ENCODE data around the gene EML1.
A peak's percentile ranks its signal among the peaks of the same experiment; 100 is the strongest.
"Not testable (repeated sequence)": the region's sequence is repeated elsewhere in the genome, so short reads cannot be mapped to it uniquely, and the experiment has no call there.

The EML1 gene

DNA sequence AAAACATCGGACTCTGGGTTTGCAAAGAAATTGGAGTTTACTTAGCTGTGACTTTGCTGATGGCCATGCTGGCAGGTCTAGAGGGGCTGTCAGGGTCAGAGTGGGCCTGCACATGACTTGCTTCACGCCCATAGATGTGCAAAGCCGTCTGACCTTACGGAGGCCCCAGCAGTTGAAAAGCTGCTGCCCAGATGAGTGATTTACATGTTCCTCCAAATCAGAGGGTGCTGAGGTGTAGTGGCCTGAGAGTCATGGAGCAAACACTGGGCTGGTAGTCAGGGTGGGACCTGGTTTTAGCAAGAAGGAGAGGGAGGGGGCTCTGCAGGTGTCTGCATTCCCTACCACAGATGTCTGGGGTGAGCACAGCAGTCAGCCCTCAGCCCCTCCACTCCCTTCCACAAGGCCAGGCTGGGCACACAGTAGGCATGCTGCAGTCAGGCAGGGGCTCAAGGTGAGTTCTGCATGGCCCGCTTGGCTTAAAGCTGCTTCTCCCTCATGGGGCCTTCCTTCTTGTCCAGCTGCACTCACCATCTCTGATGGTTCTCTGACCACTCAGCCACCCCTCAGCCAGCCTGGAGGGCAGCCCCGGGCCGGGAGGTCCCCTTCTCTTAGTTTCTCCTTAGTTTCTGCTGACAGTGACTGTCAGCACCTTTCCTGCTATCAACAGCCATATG is 34.2 kb upstream of the EML1 start:
- Histone ChIP-seq H3K9ac (ENCODE audit: low read length) (no peak overlapping the region), H3K27me3 (ENCODE audit: control insufficient read depth in 1 of 2, insufficient read depth in 2 of 2, low read length in 2 of 2) (no peaks in the 10 kb centered on the region), H3K36me3 (ENCODE audit: insufficient read depth, low read length) (no peaks in the 10 kb centered on the region), H3K4me3 (ENCODE audit: low read depth in 1 of 2, low read length in 2 of 2) (no peak overlapping the region), H3K27ac (ENCODE audit: low read depth, low read length) (peak overlapping the region; percentile 89), H3K4me1 (ENCODE audit: insufficient read depth, low read length) (peaks cover 73% of the 10 kb centered on the region), H3K9me3 (ENCODE audit: low read length) (no peaks in the 10 kb centered on the region)

DNA sequence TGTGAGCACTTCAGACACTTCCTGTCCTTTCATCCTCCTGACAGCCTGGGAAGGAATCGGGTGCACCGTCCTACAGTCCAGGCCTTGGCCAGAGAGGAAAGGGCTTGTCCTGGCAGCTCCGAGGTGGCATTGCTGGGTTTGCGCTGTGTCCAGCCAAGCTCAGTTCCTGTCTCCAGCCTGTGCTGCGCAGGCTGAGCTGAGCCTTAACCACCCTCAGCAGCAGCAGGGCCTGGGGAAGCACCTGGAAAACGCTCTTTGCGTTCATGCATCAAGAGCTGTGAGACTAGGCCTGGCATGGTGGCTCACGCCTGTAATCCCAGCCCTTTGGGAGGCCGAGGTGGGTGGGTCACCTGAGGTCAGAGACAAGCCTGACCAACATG is 33.7 kb upstream of the EML1 start:
- H3K9ac ChIP-seq (ENCODE audit: low read length), result no peak overlapping the region
- no peak overlapping the region for H3K4me3 ChIP-seq (ENCODE audit: low read depth in 1 of 2, low read length in 2 of 2)
- H3K36me3 ChIP-seq (ENCODE audit: insufficient read depth, low read length), result no peaks in the 10 kb centered on the region
- H3K9me3 ChIP-seq (ENCODE audit: low read length), result no peaks in the 10 kb centered on the region
- peaks cover 68% of the 10 kb centered on the region for H3K4me1 ChIP-seq (ENCODE audit: insufficient read depth, low read length)
- H3K27me3 ChIP-seq (ENCODE audit: control insufficient read depth in 1 of 2, insufficient read depth in 2 of 2, low read length in 2 of 2), result no peaks in the 10 kb centered on the region
- H3K27ac ChIP-seq (ENCODE audit: low read depth, low read length), result peak overlapping the region; percentile 89

DNA sequence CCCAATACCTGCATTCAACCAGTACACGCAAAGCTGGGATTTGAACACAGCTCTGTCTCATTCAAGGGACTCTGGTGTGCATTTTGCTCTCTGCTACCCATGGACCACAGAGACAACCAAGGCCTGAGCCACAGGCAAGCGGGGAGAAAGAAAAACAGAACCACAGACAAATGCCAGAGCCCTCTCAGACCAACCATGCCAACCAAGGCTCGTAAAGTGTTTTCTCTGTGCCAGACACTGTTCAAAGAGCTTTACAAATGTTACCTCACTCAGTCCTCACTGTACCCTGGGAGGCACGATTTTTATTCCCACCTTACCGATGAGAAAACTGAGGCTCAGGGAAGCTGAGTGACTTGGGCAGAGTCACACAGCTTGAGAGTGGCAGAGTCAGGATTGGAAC is 32.4 kb upstream of the EML1 start:
- Histone ChIP-seq H3K27ac (ENCODE audit: low read depth, low read length) (peak overlapping the region; percentile 69), H3K9me3 (ENCODE audit: low read length) (no peaks in the 10 kb centered on the region), H3K27me3 (ENCODE audit: control insufficient read depth in 1 of 2, insufficient read depth in 2 of 2, low read length in 2 of 2) (no peaks in the 10 kb centered on the region), H3K4me3 (ENCODE audit: low read depth in 1 of 2, low read length in 2 of 2) (no peak overlapping the region), H3K4me1 (ENCODE audit: insufficient read depth, low read length) (peaks cover 55% of the 10 kb centered on the region), H3K9ac (ENCODE audit: low read length) (no peak overlapping the region), H3K36me3 (ENCODE audit: insufficient read depth, low read length) (no peaks in the 10 kb centered on the region)

DNA sequence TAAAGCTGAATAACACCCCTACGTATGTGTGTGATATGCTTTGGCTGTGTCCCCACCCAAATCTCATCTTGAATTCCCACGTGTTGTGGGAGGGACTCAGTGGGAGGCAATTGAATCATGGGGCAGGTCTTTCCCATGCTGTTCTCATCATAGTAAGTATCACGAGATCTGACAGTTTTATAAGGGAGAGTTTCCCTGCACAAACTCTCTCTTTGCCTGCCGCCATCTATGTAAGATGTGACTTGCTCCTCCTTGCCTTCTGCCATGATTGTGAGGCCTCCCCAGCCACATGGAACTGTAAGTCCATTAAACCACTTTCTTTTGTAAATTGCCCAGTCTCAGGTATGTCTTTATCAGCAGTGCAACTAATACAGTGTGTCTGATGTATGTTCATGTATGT is 30.3 kb upstream of the EML1 start:
- H3K9ac ChIP-seq (ENCODE audit: low read length); H3K4me3 ChIP-seq (ENCODE audit: low read depth in 1 of 2, low read length in 2 of 2); H3K36me3 ChIP-seq (ENCODE audit: insufficient read depth, low read length); H3K9me3 ChIP-seq (ENCODE audit: low read length); H3K27me3 ChIP-seq (ENCODE audit: control insufficient read depth in 1 of 2, insufficient read depth in 2 of 2, low read length in 2 of 2); H3K27ac ChIP-seq (ENCODE audit: low read depth, low read length): not testable (repeated sequence)
- peaks cover 51% of the 10 kb centered on the region for H3K4me1 ChIP-seq (ENCODE audit: insufficient read depth, low read length)

DNA sequence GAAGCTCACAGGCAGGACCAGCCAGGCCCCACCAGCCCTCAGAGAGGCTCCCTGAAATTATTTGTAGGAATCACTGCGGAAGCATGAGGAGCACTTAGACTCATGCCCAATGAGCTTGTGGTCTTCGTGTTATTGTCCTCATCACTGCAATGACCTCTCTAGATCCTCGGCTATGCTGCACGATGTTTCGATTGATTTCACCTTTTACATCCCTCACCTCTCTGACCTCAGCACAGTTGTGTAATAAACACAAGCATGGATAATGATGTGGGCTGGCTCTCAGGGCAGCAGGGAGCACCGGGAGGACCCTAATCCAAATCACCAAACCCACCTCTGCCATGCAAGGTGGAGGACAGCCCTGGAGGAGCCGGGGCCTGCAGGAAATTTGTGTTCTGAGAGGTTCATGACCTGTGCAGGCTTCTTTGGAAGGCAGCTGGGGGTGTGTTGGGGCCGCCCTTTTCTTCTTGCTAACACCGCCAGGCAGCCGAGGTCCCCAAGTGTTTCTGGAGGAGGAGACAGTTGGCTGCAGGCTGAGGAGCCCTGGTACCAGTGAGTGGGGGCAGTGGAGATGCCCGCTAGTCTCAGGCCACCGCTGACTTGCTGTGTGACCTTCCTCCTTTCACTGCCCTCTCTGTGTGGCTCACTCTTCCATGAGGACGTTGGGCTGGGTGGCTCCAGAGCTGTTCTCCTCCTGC is 29.5 kb upstream of the EML1 start:
- H3K36me3 ChIP-seq (ENCODE audit: insufficient read depth, low read length), result no peaks in the 10 kb centered on the region
- no peaks in the 10 kb centered on the region for H3K27me3 ChIP-seq (ENCODE audit: control insufficient read depth in 1 of 2, insufficient read depth in 2 of 2, low read length in 2 of 2)
- H3K4me1 ChIP-seq (ENCODE audit: insufficient read depth, low read length), result peaks cover 48% of the 10 kb centered on the region
- H3K27ac ChIP-seq (ENCODE audit: low read depth, low read length), result peak overlapping the region; percentile 0
- no peak overlapping the region for H3K4me3 ChIP-seq (ENCODE audit: low read depth in 1 of 2, low read length in 2 of 2)
- no peak overlapping the region for H3K9ac ChIP-seq (ENCODE audit: low read length)
- H3K9me3 ChIP-seq (ENCODE audit: low read length), result no peaks in the 10 kb centered on the region

DNA sequence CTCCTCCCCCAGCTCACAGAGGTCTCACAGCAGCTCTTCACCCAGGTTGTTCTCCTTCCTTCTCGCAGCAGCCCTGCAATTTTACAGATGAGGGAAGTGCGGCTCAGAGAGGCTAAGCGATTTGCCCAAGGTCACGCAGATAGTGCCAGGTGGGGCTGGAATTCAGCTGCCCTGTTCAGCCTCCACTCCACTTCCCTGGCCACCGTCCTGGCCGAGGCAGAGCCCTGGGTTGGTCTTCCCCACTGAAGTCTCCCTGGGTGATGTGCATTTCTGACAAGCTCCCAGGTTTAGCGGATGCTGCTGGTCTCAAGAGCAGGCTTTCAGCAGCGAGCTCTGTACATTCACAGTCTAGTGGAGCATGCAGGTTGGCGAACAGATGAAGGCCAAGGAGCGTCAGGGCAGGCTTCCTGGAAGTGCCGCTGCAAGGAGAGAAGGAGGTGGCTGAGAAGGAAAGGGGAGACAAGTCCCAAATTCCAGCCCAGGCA is 28.9 kb upstream of the EML1 start:
- Histone ChIP-seq H3K27ac (ENCODE audit: low read depth, low read length) (peak overlapping the region; percentile 0), H3K4me1 (ENCODE audit: insufficient read depth, low read length) (peaks cover 42% of the 10 kb centered on the region), H3K27me3 (ENCODE audit: control insufficient read depth in 1 of 2, insufficient read depth in 2 of 2, low read length in 2 of 2) (no peaks in the 10 kb centered on the region), H3K9me3 (ENCODE audit: low read length) (no peaks in the 10 kb centered on the region), H3K4me3 (ENCODE audit: low read depth in 1 of 2, low read length in 2 of 2) (no peak overlapping the region), H3K9ac (ENCODE audit: low read length) (no peak overlapping the region), H3K36me3 (ENCODE audit: insufficient read depth, low read length) (no peaks in the 10 kb centered on the region)

DNA sequence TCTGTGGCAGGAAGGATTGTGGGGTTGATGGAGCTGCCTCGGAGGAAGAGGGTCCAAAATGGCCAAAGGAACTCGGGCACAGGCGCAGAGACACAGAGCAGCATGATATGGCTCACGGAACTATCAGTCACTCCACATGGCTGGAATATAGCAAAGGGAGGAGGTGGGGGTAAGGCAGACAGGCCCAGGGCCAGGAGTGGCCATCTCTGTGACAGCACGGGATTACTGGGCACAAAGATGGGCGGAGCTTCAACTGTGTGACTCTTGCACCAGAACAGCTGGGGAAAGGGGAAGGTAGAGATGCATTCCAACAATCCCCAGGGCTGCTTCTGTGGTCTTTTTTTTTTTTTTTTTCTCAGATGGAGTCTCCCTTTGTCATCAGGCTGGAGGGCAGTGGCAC is 24.8 kb upstream of the EML1 start:
- Histone ChIP-seq H3K4me1 (ENCODE audit: insufficient read depth, low read length) (peaks cover 37% of the 10 kb centered on the region), H3K27me3 (ENCODE audit: control insufficient read depth in 1 of 2, insufficient read depth in 2 of 2, low read length in 2 of 2) (no peaks in the 10 kb centered on the region), H3K27ac (ENCODE audit: low read depth, low read length) (no peak overlapping the region), H3K9ac (ENCODE audit: low read length) (no peak overlapping the region), H3K9me3 (ENCODE audit: low read length) (no peaks in the 10 kb centered on the region), H3K36me3 (ENCODE audit: insufficient read depth, low read length) (no peaks in the 10 kb centered on the region), H3K4me3 (ENCODE audit: low read depth in 1 of 2, low read length in 2 of 2) (no peak overlapping the region)

DNA sequence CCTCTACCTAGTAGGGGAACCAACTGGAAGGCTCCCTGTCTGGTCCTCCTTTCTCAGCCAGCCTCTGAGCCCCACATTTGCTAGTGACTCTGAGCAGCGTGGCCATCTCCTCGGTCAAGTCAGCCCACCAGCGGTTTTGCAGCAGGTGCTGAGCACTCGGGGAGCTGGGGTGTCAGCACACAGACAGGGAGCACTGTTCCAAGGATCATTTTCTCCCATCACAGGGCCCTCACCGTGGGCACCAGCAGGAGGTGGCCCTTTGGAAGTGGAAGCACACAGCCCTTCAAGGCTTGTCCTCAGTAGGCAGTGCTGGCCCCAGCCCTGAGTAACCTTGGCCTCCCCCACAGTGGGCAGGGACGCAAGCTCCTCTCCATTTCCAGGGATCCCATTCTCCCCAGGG is 24.1 kb upstream of the EML1 start:
- H3K36me3 ChIP-seq (ENCODE audit: insufficient read depth, low read length), result no peaks in the 10 kb centered on the region
- no peak overlapping the region for H3K4me3 ChIP-seq (ENCODE audit: low read depth in 1 of 2, low read length in 2 of 2)
- H3K27ac ChIP-seq (ENCODE audit: low read depth, low read length), result no peak overlapping the region
- H3K9ac ChIP-seq (ENCODE audit: low read length), result no peak overlapping the region
- no peaks in the 10 kb centered on the region for H3K27me3 ChIP-seq (ENCODE audit: control insufficient read depth in 1 of 2, insufficient read depth in 2 of 2, low read length in 2 of 2)
- peaks cover 43% of the 10 kb centered on the region for H3K4me1 ChIP-seq (ENCODE audit: insufficient read depth, low read length)
- no peaks in the 10 kb centered on the region for H3K9me3 ChIP-seq (ENCODE audit: low read length)

DNA sequence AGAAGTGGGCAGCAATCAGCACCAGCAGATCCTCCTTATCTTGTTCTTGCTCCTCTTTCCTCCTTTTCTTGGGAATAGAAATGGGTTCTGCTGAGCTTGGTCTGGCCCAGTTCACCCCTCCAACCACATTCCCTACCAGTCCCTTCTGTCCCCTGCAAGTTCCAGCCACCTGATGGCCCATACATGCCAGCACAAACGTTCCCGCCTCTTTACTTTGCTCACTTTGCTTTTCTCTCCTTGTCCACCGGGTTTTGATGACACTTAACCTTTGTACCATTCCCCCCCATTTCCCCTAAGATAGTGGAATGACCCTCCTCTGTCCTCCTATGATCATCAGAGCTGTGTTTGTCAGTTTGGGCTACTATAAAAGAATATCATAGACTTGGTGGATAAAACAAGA is 23.4 kb upstream of the EML1 start:
- Histone ChIP-seq H3K9me3 (ENCODE audit: low read length) (no peaks in the 10 kb centered on the region), H3K4me3 (ENCODE audit: low read depth in 1 of 2, low read length in 2 of 2) (no peak overlapping the region), H3K27ac (ENCODE audit: low read depth, low read length) (no peak overlapping the region)

DNA sequence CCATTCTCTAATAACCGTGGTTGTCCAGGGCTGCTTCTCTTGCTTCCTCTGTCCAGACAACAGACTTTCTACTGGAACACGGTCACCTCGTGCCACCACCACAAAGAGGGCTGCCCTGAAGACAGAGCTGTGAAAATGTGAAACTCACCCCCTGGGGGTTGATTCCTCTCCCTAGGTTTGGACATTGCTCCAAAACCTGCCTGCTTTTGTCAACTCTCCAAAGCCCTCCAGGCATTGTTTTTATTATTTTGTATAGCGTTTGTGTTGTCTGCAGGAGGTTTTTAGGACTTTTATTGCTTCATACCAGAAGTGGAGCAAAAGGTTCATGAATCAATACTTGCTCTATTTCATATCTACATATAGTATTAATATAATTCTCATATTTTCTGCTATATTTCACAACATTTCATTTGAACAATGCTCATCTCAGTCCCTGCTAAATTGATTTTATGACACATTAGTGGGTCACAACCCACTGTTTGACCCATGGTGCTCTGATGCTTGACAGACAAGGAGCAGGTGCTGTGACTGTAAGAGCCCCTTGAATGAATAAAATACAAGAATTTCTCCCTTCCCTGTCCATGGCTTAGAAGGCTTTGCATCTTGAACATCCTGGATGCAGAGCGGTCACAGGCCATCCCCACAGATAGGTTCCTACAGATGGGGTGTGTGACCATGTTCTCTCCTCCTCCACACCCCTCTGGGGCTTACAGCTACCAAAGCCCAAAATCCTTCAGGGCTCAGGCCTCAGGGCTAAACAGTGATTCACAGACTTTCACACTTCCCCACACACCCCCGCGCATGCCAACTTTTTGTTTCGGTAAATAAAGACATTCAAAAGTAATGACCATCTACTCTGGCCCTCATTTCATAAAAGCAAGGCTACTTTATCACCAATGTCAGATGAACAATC is 20.6 kb upstream of the EML1 start:
- no peaks in the 10 kb centered on the region for H3K36me3 ChIP-seq (ENCODE audit: insufficient read depth, low read length)
- H3K9ac ChIP-seq (ENCODE audit: low read length), result peak overlapping the region; percentile 16
- H3K9me3 ChIP-seq (ENCODE audit: low read length), result no peaks in the 10 kb centered on the region
- peak overlapping the region; percentile 90 for H3K27ac ChIP-seq (ENCODE audit: low read depth, low read length)
- H3K4me1 ChIP-seq (ENCODE audit: insufficient read depth, low read length), result peaks cover 45% of the 10 kb centered on the region
- H3K27me3 ChIP-seq (ENCODE audit: control insufficient read depth in 1 of 2, insufficient read depth in 2 of 2, low read length in 2 of 2), result no peaks in the 10 kb centered on the region
- H3K4me3 ChIP-seq (ENCODE audit: low read depth in 1 of 2, low read length in 2 of 2), result no peak overlapping the region

More for the DNA sequence above, 23.4 kb upstream of the EML1 start:
- Histone ChIP-seq H3K9ac (ENCODE audit: low read length) (no peak overlapping the region), H3K36me3 (ENCODE audit: insufficient read depth, low read length) (no peaks in the 10 kb centered on the region), H3K4me1 (ENCODE audit: insufficient read depth, low read length) (peaks cover 50% of the 10 kb centered on the region), H3K27me3 (ENCODE audit: control insufficient read depth in 1 of 2, insufficient read depth in 2 of 2, low read length in 2 of 2) (no peaks in the 10 kb centered on the region)

All from muscle layer of colon (tissue), 2 donors.